HT-29 (cell line): Measurements from ENCODE around the gene GABRG3. TPM values are rescaled to one million over a fixed set of nuclear protein-coding genes. Genes with fewer than 3 reads are reported as not detected.

Experiments
- DNase-seq: peaks from one replicate; pipeline ENCODE4 v3.0.0-alpha.2; 2015; ENCODE audit warnings: low spot score
- total RNA-seq: library from RNA; depleted of rRNA; stranded (reverse); fragments of >200 nt; shearing (Covaris generic); gene quantifications from 2 replicates; pipeline ENCODE4 v1.2.3, GENCODE V29; 2014

GABRG3 gene
- total RNA-seq, 1 experiment from 2014 or later, result not detected

- no peak for DNase-seq
Measured at GRCh38 chr15:27241943-27242342, 271.0 kb downstream of the GABRG3 start.

GRCh38 chr15:27244047-27244446 is 273.1 kb downstream of the GABRG3 start:
- no peak for DNase-seq

DNA sequence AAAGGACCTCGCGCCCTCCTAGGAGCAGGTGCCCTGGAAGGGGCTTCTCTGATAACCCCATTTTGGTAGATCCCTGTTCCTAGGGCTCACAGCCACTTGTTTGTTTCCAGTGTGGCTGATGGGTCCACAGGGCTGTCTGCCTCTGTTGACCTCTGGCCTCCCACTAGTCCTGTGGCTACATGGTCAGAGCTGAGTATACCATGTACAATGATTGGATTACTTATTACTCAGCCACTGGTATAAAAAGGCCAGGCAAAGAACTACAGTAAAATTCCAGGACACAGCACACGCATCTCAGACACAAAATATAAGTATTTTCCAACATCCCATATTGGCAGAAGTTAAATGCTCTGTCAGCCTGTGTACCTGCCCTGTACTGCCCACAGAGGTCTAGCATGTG is 277.3 kb downstream of the GABRG3 start:
- DNase-seq, result no peak

- no peak for DNase-seq
Measured at GRCh38 chr15:27249046-27249759, 278.2 kb downstream of the GABRG3 start.

DNA sequence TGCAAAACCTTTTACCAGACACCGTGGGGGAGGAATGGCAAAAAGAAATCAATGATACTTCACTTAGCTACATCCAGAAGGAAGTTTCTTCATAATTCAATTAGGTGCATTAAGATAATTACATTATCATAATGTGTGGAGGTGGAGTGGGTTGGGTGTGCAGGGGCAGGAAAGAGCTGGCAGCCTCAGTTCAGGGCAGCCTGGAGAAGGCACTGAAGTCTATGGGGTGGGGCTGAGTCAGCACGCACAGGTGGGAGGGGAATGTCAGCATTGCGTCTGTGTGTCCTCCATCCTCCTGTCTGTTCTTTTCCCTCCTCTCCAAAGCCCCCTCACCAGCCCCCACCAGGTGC is 278.8 kb downstream of the GABRG3 start:
- DNase-seq, result no peak

- no peak for DNase-seq
Measured at GRCh38 chr15:27250223-27250622, 279.2 kb downstream of the GABRG3 start.

DNA sequence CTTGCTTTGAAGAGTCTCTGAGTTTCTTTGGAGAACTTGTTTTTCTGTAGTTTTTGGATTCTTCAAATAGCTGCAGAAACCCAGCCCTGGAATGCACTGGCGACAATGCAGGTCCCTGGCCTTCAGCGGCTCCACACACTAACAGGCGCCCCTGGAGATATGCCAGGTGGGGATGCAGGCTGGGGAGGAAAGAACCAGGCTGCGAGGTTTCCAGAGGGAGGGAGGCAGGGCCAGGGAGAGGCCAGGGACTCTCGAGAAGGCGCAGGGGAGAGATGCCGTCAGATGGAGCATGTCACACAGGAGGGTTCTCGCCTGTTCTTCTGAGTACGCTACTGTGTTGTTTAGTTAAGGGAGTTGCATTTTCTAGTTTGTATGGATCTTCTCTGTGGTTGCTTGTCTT is 283.1 kb downstream of the GABRG3 start:
- no peak for DNase-seq

GRCh38 chr15:27254801-27255200 is 283.8 kb downstream of the GABRG3 start:
- DNase-seq, result no peak

GRCh38 chr15:27256446-27256845 is 285.5 kb downstream of the GABRG3 start:
- DNase-seq, result no peak

DNA sequence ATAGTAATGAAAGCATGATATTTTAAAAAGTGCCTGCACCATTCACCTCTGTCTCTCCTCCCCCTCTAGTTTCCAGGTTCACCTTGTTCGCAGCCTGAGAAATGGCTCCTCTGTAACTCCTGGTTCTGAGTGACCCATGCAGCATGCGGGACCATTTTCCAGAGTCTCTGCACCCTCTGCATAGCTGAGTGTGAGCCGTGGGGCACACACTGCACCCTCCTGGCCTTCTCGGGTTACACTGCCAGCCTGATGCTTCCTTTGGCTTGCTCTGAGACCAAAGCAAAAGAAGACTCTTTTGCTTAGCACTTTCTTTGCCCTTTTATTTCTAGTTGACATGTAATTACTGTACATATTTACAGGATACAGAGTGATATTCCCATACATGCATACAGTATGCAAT is 287.3 kb downstream of the GABRG3 start:
- no peak for DNase-seq

- no peak for DNase-seq
Measured at GRCh38 chr15:27260523-27260922, 289.5 kb downstream of the GABRG3 start.

- DNase-seq, result no peak
Measured at GRCh38 chr15:27268923-27269322, 297.9 kb downstream of the GABRG3 start.

DNA sequence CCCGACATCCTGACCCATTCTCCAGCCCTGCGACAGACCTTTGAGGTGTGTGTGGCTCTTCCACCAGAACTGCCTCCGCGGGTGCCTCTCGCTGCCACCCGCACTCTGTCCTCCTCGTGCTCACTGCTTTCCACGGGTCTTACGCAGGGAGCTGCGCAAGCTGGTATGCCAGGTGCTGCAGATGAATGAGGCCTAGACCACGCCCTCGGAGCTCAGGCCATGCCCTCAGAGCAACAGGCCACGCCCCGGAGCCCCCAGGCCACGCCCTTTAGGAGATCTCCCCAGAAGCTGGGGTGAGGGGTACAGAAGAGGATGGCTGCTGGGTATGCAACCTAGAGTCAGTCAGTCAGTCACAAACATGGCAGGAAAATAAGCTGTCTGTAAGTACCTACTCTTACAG is 300.3 kb downstream of the GABRG3 start:
- DNase-seq, result no peak

GRCh38 chr15:27272427-27272826 is 301.4 kb downstream of the GABRG3 start:
- DNase-seq, result no peak

GRCh38 chr15:27273506-27273905 is 302.5 kb downstream of the GABRG3 start:
- DNase-seq, result no peak

DNA sequence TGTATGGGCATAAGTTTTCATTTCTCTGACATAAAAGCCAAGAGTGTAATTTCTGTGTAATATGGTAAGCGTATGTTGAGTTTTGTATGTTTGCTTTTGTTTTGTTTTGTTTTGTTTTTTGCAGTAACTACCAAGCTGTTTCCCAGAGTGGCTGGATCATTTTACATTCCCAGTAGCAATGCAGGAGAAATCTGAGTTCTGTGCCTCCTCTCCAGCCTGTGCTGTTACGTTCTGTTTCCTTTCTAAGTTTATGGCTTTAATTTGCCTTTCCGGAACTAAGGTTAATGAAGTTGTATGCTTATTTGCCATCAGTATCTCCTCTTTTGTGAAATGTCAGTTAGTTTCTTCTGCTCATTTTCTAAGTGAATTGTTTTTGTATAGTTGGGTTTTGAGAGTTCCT is 307.8 kb downstream of the GABRG3 start:
- no peak for DNase-seq

DNA sequence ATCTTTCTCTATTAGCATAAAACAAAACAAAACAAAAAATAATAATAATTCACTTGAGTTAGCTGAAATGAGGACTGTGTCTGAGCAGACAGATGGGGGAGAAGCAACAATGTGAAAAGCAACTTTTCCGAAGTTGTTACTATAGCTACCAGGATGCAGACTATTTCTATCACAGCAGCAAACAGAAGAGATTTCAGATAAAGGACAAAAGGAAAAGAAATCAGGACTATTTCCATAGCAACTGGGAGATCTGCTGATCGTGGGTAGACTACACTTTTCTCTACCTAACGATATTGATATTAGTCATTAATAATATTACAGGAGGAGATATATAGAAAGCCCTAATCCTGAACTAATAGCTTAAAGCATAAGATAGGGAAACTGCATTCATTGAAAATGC is 321.7 kb downstream of the GABRG3 start:
- DNase-seq, result no peak

DNA sequence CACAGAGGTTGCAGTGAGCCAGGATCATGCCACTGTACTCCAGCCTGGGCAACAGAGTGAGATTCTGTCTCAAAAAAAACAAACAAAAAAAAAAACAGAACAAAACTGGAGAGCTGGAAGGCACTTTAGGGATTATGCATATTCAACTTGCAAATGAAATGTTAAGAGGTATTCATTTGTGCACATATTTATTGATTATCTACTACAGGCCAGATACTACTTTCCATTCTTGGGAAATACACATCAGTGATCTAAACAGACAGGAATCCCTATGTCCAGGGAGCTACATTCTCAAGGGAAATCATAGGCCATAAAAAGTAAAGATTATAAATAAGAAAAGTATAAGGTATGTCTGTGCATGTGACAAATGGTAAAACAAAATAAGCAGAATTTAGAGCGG is 322.6 kb downstream of the GABRG3 start:
- DNase-seq, result no peak

GRCh38 chr15:27317736-27318135 is 346.8 kb downstream of the GABRG3 start:
- no peak for DNase-seq

- no peak for DNase-seq
Measured at GRCh38 chr15:27323801-27324200, 352.8 kb downstream of the GABRG3 start.

DNA sequence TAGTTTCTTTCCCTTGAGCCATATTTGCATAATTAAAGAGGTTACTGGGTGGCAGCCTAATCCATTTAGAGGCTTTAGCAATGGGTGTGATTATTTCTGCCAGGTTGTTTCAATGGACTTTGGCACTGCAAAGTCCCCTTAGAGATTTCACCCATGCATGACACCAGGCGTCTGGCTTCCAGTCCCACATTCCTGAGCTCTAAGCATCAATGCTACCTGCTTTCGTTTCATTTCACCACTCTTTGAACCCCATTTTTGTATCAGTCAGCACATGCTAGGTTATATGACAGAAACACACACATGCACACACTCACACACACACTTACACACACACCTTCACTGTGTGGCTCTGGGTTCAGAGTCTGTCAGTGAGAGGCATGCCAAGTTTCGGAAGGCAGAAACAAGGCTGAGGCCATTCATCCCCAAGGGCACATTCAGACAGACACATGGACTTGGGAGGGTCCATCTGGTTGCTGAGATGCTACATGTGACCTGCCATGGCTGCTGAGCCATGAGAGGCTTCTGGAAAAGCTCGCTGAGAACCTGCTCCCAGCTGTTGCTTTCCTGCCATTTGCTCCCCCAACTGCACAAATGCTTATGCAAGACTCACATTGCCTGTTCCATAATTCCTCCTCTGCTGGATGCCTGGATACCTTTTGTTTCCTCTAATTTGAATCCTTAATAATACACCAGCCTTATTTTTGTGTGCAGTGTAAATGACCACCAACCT is 354.1 kb downstream of the GABRG3 start:
- DNase-seq, result no peak

DNA sequence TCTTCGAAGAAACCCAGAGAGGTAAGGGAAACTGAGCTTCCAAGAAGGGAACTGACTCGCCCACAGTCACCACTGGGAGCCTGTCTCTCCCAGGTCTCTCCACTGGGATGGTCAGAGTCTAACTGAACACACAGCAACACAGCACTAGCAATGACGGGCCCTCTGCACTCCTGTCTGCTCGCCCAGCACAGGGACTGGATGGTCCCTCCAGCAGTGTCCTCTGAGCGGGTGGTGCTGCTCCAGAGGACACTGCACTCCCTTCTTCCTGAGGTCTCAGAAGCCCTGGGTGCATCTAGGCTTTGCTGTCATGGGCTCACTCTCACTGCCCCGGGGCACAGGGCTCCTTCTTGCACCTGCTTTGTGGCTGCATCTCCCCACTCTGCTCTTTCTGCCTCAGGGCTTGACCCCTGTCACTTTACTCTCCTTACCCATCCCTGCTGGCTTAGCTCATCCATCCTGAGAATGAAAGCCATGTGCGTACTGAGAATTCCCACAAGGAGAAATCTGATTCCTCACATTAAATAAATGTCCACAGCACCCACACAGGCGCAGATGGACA is 356.6 kb downstream of the GABRG3 start:
- DNase-seq, result no peak

- no peak for DNase-seq
Measured at GRCh38 chr15:27328186-27328585, 357.2 kb downstream of the GABRG3 start.
